Measurements from ENCODE around the gene CCND3.

- TF ChIP-seq CTCF (conservative IDR thresholded peaks at IDR 0.05; ENCODE audit: low read depth, low read length): no peak
- TF ChIP-seq EZH2 (IDR thresholded peaks at IDR 0.05; ENCODE audit: borderline replicate concordance, low read depth, low read length, poor library complexity, severe bottlenecking): no peak
Measured at GRCh38 chr6:41909727-41910126, 31.9 kb downstream of the CCND3 start.

Data from A673 (cell line).